ENCODE measurements around the gene CYP4B1.
"Not testable (repeated sequence)": the region's sequence is repeated elsewhere in the genome, so short reads cannot be mapped to it uniquely, and the experiment has no call there.

Gene CYP4B1

DNA sequence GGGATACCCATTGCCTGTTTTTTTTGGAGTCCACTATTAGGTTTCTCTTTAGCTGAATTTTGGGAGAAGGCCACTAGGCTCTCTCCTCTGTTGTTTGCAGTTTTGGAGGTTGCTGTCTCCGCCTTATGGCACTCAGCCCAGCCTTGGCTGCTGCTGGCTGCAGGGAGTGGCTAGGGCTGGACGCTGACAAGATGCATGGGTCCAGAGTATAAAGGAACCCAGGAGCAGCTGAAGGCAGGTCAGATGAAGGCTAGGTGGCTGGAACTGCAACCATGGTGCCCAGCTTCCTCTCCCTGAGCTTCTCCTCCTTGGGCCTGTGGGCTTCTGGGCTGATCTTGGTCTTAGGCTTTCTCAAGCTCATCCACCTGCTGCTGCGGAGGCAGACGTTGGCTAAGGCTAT is at the start of gene CYP4B1:
Gene CYP4B1 (plus strand): TSS at position 237 of the 400 bp plus-strand sequence. CDS start 36 bp downstream, at position 273.
- no peak for DNase-seq (ENCODE audit: low read depth in 2 of 2)

DNA sequence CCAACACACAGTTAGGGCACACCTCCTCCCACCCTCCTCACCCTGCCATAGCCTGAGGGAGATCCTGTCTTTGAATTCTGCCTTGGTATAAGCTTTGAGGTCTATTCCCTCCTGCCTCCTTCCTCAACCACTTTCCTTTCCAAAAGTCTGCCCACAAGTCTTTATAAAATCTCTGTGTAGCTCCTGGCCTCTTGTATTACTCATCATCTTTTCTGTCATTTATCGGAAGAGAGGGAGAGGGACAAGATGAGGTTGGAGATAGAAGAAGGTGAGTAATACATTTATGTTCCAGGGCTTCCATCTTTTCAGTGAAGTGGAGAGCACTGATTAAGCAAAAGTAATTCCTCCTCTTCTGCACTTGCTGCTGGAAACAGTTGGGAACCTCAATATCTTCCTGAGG is 49.4 kb upstream of the CYP4B1 start:
- DNase-seq (ENCODE audit: low read depth in 2 of 2), result no peak

DNA sequence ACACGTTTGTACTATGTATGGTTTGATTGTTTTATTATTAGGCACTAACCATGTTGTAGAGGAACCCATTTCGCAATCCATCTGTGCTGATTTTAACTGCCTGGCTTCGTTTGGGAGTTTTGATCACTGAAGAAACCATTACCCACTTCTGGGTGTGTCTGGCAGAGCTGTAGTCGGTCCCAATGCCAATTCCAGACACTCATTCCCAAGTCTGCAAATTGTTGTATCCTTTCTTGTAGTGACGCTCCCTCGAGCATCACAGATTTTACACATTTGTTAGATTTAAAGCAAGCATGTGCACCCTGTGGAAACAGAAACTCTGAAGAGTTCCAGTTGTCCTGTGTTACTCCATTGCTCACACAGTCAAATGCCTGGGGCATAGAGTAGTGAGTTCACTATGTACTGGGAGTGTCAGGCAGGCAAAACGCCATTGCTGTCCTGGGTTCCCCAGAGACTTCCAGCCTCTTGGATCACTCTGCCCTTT is 48.9 kb upstream of the CYP4B1 start:
- DNase-seq (ENCODE audit: low read depth in 2 of 2), result no peak

DNA sequence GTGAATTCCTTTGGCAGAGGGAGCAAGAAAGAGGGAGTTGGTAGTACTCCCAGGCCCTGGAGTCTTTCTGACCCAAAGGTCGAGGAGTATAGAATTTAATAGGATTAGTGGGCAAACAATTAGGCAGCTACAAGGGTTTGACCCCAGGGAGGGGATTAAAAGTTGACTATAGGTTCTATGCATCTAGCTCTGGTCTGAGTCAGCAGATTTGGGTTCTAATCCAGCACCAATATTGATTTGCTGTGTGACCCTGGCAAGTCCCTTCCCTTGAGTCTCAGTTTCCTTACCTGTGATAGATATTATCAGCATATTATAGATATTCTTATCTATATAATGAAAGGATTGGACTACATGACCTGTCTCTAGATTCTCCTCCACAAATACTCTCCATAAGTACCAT is 44.9 kb upstream of the CYP4B1 start:
- no peak for DNase-seq (ENCODE audit: low read depth in 2 of 2)

DNA sequence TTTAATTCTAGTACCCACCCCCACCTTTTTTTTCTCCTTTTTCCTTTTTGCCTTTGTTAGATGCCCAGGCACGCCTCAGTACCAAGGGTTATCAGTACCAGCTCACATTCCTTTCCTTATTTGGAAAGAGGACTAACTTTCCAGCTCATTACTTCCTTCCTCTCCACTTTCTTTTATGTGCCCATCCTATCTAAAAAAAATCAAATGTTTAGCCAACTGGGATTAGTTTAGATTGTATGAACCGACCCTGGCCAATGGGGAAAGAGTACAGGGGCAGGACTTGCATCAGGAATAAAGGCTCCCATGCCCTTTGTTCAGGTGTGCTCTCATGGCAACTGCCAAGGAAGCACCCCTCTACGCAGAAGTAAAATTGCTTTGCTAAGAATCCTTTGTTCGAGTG is 44.1 kb upstream of the CYP4B1 start:
- not testable (repeated sequence) for DNase-seq (ENCODE audit: low read depth in 2 of 2)

DNA sequence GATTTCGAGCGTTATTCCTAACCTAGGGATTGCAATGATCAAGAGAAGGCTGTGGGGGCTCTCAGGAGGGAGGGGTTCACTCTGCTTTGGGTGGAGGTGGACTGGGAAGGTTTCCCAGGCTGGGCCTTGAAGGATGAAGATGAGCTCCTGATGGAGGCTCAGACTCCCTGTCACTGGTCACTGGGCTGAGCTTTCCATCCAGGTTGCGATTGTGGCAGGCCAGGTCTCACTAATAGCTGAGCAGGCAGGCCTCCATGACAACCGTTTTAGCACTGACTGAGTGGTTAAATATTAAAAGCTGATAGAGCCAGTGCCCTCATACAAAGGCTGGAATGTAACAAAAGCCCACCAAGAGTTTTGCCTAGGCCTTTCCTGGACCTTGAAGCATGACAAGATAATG is 43.7 kb upstream of the CYP4B1 start:
- no peak for DNase-seq (ENCODE audit: low read depth in 2 of 2)

DNA sequence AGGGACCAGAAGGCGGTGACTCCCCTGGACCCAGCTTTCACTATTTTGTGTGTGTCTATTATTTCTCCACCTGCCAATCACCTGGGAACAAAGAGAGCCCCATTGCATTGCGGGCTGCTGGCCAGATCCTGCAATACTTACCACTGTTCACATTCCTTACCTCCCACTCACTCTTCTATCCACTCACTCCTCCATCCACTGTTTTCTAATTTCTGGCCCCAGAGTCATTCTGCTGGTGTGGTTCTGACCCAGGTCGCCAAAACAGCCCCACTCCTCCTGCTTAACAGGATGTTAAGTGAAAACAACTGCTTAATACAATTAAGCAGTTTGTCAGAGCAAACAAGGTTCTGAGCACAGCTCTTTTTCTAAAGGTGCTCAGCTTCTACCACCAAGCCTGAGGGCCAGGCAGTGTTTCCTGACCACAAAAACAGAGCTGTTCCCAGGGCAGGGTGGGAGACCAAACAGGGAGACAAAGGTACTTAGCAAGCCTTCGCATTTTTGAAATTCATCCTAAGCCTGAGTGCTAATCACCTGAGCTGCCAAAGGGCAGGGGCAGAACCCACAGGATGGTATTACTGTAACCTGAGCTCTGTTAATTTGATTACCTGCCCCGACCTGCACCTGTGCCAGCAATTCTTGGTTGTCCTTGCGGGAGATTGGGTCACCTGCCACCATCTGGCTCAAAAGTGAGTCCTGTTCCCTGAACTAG is 41.4 kb upstream of the CYP4B1 start:
- no peak for DNase-seq (ENCODE audit: low read depth in 2 of 2)

DNA sequence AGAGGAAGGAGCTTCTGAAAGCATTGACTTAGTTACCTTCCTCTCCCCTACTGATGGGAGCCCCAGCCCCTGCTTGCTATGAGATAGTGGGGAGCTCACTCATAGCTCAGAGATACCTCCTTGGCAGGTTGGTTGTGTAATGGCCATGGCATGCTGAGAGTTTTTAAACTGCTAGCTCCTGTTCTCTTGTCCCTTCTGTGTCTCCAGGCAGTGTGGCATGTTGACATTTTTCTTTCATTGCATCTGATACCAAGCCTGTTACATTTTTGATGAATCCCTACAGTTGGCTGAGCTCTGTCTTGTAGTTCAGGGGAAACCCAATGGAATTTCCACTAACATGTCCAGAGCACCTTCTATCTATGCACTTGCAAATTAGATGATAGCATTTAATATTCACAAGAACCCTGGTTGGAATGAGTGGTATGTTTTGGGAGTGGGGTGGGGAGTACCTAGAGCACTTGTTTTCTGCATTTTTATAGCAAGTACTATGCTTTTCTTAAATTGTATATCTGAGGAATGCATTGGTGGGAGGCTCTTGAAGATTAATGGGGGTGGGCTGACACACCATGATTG is 40.8 kb upstream of the CYP4B1 start:
- DNase-seq (ENCODE audit: low read depth in 2 of 2), result no peak

DNA sequence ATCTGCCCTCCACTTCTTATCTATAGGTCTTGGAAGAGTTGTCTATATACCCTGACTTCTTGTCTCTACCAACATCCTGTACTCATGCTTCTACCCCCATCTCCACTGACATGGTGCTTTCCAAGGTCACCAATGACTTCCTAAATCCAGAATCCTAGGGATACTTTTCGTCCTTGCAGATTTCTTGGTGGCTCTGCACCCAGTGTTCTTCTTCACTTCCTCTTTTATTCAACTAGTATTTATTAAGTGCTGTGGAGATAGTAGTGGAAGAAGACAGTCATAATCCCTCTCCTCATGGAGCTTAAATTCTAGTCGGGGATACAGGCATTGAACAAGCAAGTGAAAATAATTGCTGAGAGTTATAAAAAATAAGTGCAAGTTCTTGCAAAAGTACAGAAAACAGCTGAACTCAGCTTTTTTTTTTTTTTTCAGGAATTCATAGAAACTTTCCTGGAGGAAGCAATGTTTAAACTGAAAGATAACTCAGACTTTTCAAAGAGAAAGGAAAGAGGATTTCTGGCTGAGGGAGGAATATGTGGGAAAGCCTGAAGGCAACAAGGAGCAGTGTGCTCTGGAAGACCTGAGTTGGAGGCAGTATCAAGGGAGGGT is 38.2 kb upstream of the CYP4B1 start:
- no peak for DNase-seq (ENCODE audit: low read depth in 2 of 2)

DNA sequence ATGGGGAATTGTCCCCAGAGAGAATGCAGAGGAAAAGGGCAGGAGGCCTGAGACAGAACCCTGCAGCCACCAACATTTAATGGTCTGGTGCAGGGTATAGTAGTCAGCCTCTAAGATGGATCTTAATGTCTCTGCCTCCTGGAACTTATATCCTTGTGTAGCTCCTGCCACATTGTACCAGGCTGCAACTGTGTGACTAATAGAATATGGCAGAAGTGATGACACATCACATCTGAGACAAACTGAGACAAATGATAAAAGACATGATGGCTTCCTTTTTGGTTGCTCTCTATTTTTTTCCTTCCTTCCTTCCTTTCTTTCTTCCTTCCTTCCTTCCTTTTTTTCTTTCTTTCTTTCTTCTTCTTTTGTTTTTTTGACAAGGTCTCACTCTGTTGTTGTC is 37.1 kb upstream of the CYP4B1 start:
- no peak for DNase-seq (ENCODE audit: low read depth in 2 of 2)

DNA sequence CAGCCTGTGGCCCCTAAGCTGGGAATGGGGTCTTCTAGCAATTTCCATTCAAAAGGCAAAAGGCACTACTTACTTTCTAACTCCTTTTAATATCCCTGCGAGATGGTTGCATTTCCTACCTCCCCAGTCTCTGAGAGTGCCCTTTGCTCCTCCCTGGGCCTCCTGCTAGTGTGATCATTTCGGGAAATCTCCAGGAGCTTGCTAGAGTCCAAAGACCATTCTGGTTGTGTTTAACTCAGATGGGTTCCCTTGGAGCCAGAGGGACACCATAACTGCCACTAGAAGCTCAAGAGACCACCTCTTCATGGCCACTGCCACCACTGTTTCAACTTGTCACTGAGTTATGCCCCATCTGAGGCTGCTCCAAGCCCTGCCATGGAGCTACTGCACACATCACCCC is 34.4 kb upstream of the CYP4B1 start:
- DNase-seq (ENCODE audit: low read depth in 2 of 2), result no peak

DNA sequence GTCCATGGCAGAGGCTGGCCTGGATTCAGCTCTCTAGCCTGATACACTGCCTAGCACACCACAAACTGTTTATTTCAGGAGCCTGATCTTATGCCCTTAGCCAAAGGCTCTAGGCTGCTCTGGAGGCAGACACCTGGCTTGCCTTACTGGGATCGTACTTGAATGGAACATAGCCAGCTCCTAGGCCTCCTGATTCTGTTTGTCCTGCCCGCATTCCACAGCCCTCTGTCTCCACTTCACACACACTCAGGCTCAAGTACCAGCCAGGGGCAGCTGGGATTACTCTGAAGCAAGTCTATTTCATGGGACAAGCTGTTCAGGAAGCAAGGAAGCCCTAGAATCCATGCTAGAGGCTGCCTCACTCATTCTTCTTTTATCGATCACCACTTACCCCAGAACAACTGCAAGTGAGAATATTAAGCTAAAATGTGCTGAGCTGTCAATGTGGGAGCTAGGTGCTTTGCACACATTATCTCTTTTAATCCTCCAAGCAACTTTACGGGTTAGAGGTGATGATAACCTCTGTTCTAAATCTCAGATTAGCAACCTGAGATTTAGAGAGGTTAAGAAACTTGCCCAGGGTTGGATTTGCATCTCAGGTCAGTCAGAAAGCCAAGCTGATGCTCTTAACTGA is 31.1 kb upstream of the CYP4B1 start:
- no peak for DNase-seq (ENCODE audit: low read depth in 2 of 2)

DNA sequence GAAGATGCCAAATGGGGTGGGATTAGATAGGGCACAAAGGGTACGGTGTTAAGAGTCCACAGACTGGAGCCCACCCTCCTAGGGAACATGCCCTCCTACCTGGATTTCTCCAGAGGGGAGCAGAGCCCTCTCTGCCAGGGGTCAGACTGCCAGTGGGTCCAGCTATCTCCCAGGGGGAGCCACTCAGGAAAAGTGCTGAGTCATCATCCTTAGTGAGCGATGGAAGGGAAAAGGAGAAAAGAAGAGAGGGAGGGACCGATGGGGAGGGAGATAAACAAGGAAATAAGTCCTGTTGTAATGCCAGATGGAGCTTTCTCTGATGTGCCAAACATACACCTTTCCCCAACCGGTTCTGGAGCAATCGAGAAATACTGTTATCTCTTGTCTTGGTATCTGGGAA is 30.4 kb upstream of the CYP4B1 start:
- DNase-seq (ENCODE audit: low read depth in 2 of 2), result no peak

DNA sequence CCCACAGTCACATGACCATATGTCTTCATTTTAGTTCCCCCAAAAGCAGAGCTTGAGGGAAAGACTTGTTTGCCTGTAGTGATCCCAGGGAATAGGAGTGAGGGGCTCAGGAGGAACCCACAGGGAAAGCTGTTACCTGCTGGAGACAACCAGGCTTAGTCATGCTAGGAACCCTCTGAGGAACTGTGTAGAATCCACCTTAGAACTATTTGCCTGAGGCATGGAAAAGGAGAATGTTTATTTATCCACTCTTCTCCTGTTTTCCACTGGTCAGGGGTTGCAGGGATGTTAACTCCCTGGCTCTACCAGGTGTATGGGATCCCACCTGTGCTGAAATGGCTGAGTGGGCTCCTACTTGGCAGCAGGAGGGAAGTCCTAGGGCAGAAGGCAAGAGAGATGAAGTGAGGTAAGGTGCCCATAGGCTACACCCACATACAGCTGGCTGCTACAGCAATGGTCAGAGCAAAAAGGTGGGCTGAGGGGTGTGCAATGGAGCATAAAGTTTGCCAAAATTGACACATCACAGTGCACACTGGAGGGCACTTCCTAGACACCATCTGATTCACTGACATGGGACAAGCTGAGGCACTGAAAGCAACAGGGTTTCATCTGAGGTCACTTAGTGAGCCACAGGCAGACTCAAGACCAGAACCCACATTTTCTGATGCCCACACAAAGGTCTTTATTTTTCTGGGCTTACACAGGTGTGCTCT is 29.7 kb upstream of the CYP4B1 start:
- no peak for DNase-seq (ENCODE audit: low read depth in 2 of 2)

DNA sequence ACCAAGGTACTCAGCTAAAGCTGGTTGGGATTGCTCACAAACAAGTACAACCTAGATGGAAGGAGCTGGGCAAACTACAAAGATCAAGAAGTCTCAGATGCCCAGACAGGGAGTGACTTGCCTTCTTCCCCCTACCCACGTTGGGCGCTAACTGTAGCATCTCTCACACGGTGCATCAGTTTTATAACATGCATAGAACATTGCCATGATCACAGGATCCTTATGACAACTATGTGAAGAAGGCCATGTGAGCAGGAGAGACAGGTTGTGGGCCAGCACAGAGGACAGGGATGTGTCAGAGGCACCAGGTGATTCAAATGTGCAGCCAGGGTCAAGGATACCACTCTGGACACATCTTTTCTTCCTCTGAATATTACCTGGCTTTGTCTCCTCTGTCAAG is 28.3 kb upstream of the CYP4B1 start:
- DNase-seq (ENCODE audit: low read depth in 2 of 2), result no peak

DNA sequence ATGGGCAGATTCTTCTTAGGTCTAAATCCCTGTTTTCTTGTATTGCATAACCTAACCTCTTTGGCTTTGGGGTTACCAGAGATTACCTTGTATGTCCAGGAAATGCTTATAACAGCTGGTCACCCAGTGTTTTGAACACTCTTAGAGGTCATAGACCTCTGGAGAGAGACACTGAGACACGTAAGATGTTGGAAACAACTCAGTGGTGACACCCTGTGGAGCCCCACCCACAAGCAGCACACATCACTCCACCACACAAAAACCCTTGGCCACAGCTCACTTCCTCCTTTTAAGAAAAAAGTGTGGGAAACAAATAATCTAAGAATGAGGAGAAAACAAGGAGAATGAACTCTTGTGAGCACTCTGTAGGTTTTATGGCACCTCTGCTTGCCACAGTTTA is 26.3 kb upstream of the CYP4B1 start:
- no peak for DNase-seq (ENCODE audit: low read depth in 2 of 2)

DNA sequence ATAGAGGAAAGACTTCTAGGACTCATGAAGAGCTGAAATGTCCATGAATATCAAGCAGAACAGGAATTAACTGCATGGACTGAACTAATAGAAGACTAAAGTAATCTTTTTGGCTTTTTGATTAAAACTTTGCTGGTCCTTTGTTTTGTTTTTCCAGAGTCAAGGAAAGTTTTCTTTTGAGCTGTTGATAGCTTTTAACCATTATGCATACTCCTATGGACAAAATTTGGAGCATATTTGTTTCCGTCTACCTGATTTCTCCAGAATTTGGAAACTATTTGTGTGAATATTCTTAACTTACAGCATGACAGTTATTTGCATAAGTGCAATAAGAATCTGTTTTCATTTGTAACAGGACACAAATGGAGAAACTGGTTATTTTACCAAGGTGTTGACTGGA is 24.5 kb upstream of the CYP4B1 start:
- no peak for DNase-seq (ENCODE audit: low read depth in 2 of 2)

DNA sequence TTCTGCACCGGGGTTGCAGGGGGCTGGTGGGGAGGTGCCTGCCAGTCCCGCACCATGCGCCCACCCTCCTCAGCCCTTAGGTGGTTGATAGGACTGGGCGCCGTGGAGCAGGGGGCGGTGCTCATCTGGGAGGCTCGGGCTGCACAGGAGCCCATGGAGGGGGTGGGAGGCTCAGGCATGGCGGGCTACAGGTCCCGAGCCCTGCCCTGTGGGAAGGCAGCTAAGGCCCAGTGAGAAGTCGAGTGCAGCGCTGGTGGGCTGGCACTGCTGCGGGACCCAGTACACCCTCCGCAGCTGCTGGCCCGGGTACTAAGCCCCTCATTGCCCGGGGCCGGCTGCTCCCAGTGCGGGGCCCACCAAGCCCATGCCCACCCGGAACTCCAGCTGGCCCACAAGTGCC is 20.4 kb upstream of the CYP4B1 start:
- DNase-seq (ENCODE audit: low read depth in 2 of 2), result not testable (repeated sequence)

DNA sequence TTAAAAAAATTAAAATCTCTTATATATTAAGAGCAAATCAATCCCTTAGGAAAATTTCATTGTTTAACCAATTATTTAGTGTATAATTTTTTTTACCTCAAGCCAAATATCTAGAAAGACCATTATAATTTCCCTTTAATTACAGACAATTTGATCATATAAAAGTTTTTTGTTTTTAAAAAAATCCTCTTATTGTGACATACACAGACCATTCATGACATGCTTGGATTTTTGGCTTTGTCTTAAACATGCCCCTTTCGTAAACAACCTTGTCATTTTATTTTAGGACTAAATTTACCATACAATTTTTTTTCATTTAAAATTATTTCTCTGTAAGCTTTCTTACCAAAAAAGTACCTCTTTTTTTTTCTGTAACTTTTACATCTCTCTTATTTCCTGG is 14.2 kb upstream of the CYP4B1 start:
- DNase-seq (ENCODE audit: low read depth in 2 of 2), result no peak

DNA sequence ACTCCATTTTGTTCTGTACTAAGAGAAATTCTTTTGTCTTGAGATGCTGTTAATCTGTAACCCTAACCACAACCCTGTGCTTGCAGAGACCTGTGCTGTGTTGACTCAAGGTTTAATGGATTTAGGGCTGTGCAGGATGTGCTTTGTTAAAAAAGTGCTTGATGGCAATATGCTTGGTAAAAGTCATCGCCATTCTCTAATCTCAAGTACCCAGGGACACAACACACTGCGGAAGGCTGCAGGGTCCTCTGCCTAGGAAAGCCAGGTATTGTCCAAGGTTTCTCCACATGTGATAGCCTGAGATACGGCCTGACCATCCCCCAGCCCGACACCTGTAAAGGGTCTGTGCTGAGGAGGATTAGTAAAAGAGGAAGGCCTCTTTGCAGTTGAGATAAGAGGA is 10.2 kb upstream of the CYP4B1 start:
- DNase-seq (ENCODE audit: low read depth in 2 of 2), result not testable (repeated sequence)

DNA sequence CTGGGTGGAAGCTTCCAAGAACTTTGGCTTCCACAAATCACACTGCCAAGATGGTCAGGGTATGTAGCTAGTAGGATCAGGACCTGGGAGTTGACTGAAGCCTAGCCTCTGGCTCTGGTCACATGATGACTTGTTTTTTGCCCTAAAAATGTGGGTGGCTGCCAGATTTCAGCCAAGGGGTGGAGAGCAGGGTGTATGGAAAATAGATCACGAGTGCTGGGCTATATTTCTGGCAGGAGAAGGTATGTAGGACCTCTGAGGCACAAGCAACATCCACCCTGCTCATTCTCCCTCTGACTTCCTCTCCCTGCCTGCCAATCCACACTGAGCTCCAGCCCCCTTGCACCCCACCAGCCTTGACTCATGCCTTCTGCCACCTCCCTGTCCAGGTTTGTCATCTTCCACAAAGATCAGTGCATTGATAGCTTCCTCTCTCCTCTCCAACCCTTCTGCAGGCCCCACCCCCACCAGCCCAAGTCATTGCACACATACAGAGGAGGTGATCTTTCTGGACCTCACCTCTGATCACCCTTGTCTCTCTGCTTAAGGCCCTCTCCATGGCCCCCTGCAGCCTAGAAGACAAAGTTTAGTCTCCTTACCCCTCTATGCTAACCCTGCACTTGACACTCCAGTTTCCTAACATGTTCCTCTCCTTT is 8.3 kb upstream of the CYP4B1 start:
- no peak for DNase-seq (ENCODE audit: low read depth in 2 of 2)

DNA sequence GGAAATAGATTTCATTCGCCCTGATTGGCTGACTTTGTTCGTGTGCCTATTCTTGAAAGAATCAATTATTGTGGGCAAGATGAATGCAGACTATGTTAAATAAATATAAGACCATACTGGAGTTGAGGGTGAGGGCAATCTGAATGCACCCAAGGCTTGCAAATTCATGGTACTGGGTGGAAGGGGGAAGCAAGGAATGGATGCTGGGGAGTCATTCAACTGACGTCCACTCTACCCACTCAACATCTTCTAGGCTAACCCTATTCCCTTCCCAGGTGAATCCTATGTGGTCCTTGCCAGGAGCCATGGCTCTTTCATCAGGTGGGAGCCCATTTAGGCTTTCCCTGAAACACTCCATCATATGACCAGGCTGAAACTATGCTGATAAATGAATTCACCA is 5.7 kb upstream of the CYP4B1 start:
- DNase-seq (ENCODE audit: low read depth in 2 of 2), result no peak
